Hepatocyte (in vitro differentiated cells): ENCODE results near the gene SNX18. TPM values are rescaled to one million over a fixed set of nuclear protein-coding genes. Genes with fewer than 3 reads are reported as not detected.

ENCODE experiments used
- DNase-seq: peaks from one replicate; pipeline ENCODE4 v3.0.0-alpha.2; 2016; ENCODE audit warnings: low spot score
- H2AFZ ChIP-seq: fragments of 200-600 bp; sonication (generic); 2 replicates; pipeline ENCODE4 v1.6.0; 2016; ENCODE audit warnings: antibody characterized with exemption, mild to moderate bottlenecking
- H3K27ac ChIP-seq: fragments of 200-600 bp; sonication (generic); 2 replicates; pipeline ENCODE4 v1.5.1; 2016; ENCODE audit warnings: mild to moderate bottlenecking
- H3K27me3 ChIP-seq: fragments of 200-600 bp; sonication (generic); 2 replicates; pipeline ENCODE4 v1.6.1; 2016
- H3K36me3 ChIP-seq: fragments of 200-600 bp; sonication (generic); replicated peaks from 2 replicates; pipeline ENCODE4 v1.5.1; 2016; ENCODE audit warnings: low read depth; ENCODE audit not compliant: insufficient read depth
- H3K4me1 ChIP-seq: fragments of 200-600 bp; sonication (generic); 2 replicates; pipeline ENCODE4 v1.5.1; 2016; ENCODE audit warnings: mild to moderate bottlenecking, moderate library complexity; ENCODE audit not compliant: insufficient read depth
- H3K4me2 ChIP-seq: fragments of 200-600 bp; sonication (generic); 2 replicates; pipeline ENCODE4 v1.6.0; 2016
- H3K4me3 ChIP-seq: fragments of 200-600 bp; sonication (generic); 2 replicates; pipeline ENCODE4 v1.5.1; 2016; ENCODE audit warnings: mild to moderate bottlenecking
- H3K79me2 ChIP-seq: fragments of 200-600 bp; sonication (generic); 2 replicates; pipeline ENCODE4 v1.6.0; 2017; ENCODE audit warnings: mild to moderate bottlenecking
- H3K9me2 ChIP-seq: fragments of 200-600 bp; sonication (generic); replicated peaks from 2 replicates; pipeline ENCODE4 v1.6.0; 2017; ENCODE audit warnings: mild to moderate bottlenecking; ENCODE audit not compliant: insufficient read depth
- H3K9me3 ChIP-seq: fragments of 200-600 bp; sonication (generic); 2 replicates; pipeline ENCODE4 v1.5.1; 2016; ENCODE audit warnings: low read depth, mild to moderate bottlenecking
- H4K20me1 ChIP-seq: fragments of 200-600 bp; sonication (generic); 2 replicates; pipeline ENCODE4 v1.6.0; 2016; ENCODE audit warnings: mild to moderate bottlenecking; ENCODE audit not compliant: insufficient read depth, poor library complexity, severe bottlenecking
- CTCF ChIP-seq: fragments of 200-600 bp; sonication (generic); IDR thresholded peaks from 2 replicates; pipeline ENCODE4 v1.5.1; 2016; ENCODE audit warnings: antibody characterized with exemption, mild to moderate bottlenecking; ENCODE audit not compliant: poor library complexity
- EZH2 ChIP-seq: fragments of 200-600 bp; sonication (generic); IDR thresholded peaks from 2 replicates; pipeline ENCODE4 v1.6.1; 2016; ENCODE audit warnings: antibody characterized with exemption, mild to moderate bottlenecking, borderline replicate concordance
- EZH2phosphoT487 ChIP-seq: fragments of 200-600 bp; sonication (generic); IDR thresholded peaks from one replicate; pipeline ENCODE4 v1.6.1; 2018; ENCODE audit warnings: antibody characterized with exemption, mild to moderate bottlenecking, low read depth, moderate library complexity; ENCODE audit not compliant: unreplicated experiment, severe bottlenecking
- WGBS: methylation state at CpG from one replicate; pipeline ENCODE4 v1.1.6; 2016; ENCODE audit warnings: low lambda C conversion rate; ENCODE audit errors: missing lambda C conversion rate; 5-methylcytosine and 5-hydroxymethylcytosine counted together
- polyA plus RNA-seq: library from polyadenylated mRNA; unstranded; fragments of >200 nt; fragmentation: Nextera tagmentation; extraction: Ambion mirVana; gene quantifications from 2 replicates; pipeline ENCODE4 v1.2.1, GENCODE V29; 2016
- total RNA-seq: library from RNA; depleted of rRNA; stranded (reverse); fragments of >200 nt; gene quantifications from 2 replicates; pipeline ENCODE4 v1.2.3, GENCODE V29; 2014

The SNX18 gene
- total and polyA plus RNA-seq, 2 experiments from 2014 or later = 6.5 to 33.0 TPM

GRCh38 chr5:54563083-54563761 is 45.7 kb downstream of the SNX18 start:
- Histone ChIP-seq H2AFZ (no peak overlapping the region), H3K9me2 (no peaks in the 10 kb centered on the region), H3K4me2 (no peak overlapping the region), H3K27ac (no peak overlapping the region), H3K4me3 (no peak overlapping the region), H3K27me3 (no peaks in the 10 kb centered on the region), H3K79me2 (no peaks in the 10 kb centered on the region), H3K36me3 (no peaks in the 10 kb centered on the region), H4K20me1 (no peaks in the 10 kb centered on the region), H3K4me1 (no peaks in the 10 kb centered on the region), H3K9me3 (no peaks in the 10 kb centered on the region)
- TF ChIP-seq EZH2phosphoT487 (no peak), CTCF (no peak), EZH2 (no peak)
- DNase-seq = no peak
- 94% methylated on average over 1 of the region's 1 CpG for WGBS

GRCh38 chr5:54567996-54568395 is 50.4 kb downstream of the SNX18 start:
- no peaks in the 10 kb centered on the region for H3K27me3 ChIP-seq
- H3K79me2 ChIP-seq = no peaks in the 10 kb centered on the region
- no peaks in the 10 kb centered on the region for H3K9me2 ChIP-seq
- H3K36me3 ChIP-seq = no peaks in the 10 kb centered on the region
- H3K27ac ChIP-seq = no peak overlapping the region
- H3K9me3 ChIP-seq = no peaks in the 10 kb centered on the region
- no peaks in the 10 kb centered on the region for H4K20me1 ChIP-seq
- H3K4me3 ChIP-seq = no peak overlapping the region
- TF ChIP-seq EZH2 (no peak), CTCF (no peak), EZH2phosphoT487 (no peak)
- DNase-seq = no peak
- H2AFZ ChIP-seq = no peak overlapping the region
- WGBS = 92% methylated on average over 2 of the region's 2 CpGs
- no peak overlapping the region for H3K4me2 ChIP-seq
- no peaks in the 10 kb centered on the region for H3K4me1 ChIP-seq

GRCh38 chr5:54570916-54571315 is 53.4 kb downstream of the SNX18 start:
- no peak overlapping the region for H3K4me3 ChIP-seq
- no peaks in the 10 kb centered on the region for H3K79me2 ChIP-seq
- no peaks in the 10 kb centered on the region for H3K27me3 ChIP-seq
- no peaks in the 10 kb centered on the region for H3K9me3 ChIP-seq
- no peaks in the 10 kb centered on the region for H3K36me3 ChIP-seq
- no peak overlapping the region for H3K4me2 ChIP-seq
- H3K27ac ChIP-seq = no peak overlapping the region
- no peaks in the 10 kb centered on the region for H3K4me1 ChIP-seq
- H3K9me2 ChIP-seq = no peaks in the 10 kb centered on the region
- no peak for DNase-seq
- 81% methylated on average over 5 of the region's 5 CpGs for WGBS
- TF ChIP-seq EZH2 (no peak), CTCF (no peak)
- no peaks in the 10 kb centered on the region for H4K20me1 ChIP-seq
- H2AFZ ChIP-seq = no peak overlapping the region

DNA sequence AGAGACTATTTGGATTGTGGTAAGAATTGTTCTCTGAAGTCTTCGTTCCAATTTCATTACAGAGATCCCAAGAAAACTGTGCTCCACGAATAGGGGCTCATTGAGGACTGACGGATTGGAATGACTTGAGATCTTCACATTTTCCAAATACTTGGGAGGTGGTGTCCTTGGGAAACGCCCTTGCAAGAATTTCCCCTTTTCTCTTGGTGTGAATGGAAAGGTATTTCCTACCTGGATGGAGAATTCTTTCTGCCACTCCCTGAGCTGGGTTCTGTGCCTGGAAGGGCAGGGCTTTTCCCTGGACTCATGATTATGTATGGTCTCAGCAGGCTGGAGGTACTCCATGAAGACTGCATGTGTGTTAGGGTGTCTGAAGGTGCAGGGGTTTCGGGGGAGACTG is 53.9 kb downstream of the SNX18 start:
- no peak overlapping the region for H3K27ac ChIP-seq
- H3K4me2 ChIP-seq = no peak overlapping the region
- H3K4me3 ChIP-seq = no peak overlapping the region

More for the DNA sequence above, 53.9 kb downstream of the SNX18 start:
- H3K9me3 ChIP-seq = no peaks in the 10 kb centered on the region
- no peaks in the 10 kb centered on the region for H4K20me1 ChIP-seq
- H3K79me2 ChIP-seq = no peaks in the 10 kb centered on the region
- 94% methylated on average over 5 of the region's 5 CpGs for whole genome bisulfite sequencing
- H3K36me3 ChIP-seq = no peaks in the 10 kb centered on the region
- H3K27me3 ChIP-seq = no peaks in the 10 kb centered on the region
- DNase-seq = no peak
- no peaks in the 10 kb centered on the region for H3K4me1 ChIP-seq
- no peak for TF ChIP-seq CTCF
- TF ChIP-seq EZH2phosphoT487 = no peak
- no peak for TF ChIP-seq EZH2
- no peak overlapping the region for H2AFZ ChIP-seq
- H3K9me2 ChIP-seq = no peaks in the 10 kb centered on the region
